Fibroblast of the aortic adventitia (primary cell): Measurements from ENCODE around the gene MAGEB3. TPM values are rescaled to one million over a fixed set of nuclear protein-coding genes. Genes with fewer than 3 reads are reported as not detected.

Experiments
- DNase-seq: peaks from one replicate; pipeline ENCODE4 v3.0.0-alpha.2; 2010; ENCODE audit warnings: low read depth
- H3K4me3 ChIP-seq: 2 replicates; pipeline ENCODE4 v1.5.1; 2011; ENCODE audit warnings: low read depth, mild to moderate bottlenecking, control low read depth, low read length, moderate library complexity
- total RNA-seq: library from RNA; depleted of rRNA; stranded (reverse); fragments of >200 nt; gene quantifications from 2 replicates; pipeline ENCODE4 v1.2.3, GENCODE V29; 2012; ENCODE audit warnings: low replicate concordance
- TF ChIP-seq, protein P1 (sequence below): IDR thresholded peaks from 2 replicates; pipeline ENCODE4 v1.5.1; 2011; ENCODE audit warnings: mild to moderate bottlenecking, low read length, control low read depth, inconsistent platforms; ENCODE audit not compliant: insufficient read depth

MAGEB3 gene
- total RNA-seq, 1 donor = not detected

DNA sequence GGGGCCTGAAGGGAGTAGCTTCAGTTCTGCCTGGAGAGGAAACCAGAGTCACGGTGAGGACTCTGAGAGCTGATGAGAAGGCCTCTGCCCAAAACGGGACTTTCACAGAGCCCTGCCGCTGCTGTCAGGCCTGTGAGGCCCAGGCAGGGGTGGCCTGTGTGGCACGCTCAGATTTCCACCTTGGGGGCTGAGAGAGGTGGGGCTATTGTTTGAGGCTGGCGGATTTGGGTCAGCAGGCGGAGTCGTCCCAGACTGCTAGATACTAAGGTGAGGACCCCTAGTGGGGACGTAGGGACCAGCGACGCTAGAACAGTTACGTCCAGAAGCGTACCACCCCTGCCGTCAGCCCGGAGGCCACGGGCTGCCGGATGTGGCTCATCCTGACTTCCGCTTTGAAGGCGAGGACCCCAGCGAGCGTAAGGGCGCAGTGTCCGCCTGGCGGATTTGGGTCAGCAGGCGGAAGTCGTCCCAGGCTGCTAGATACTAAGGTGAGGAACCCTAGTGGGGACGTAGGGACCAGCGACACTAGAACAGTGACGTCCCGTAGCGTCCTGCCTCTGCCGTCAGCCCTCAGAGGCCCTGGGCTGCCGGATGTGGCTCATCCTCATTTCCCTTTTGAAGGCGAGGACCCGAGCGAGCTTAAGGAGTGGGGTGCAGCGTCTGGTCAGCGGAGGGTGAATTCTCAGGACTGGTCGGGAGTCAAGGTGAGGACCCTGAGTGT is 16.5 kb downstream of the MAGEB3 start, which contains the start of gene MAGEB1:
MAGEB1 (plus strand) TSS at position 378 of the 721 bp plus-strand sequence. CDS start 3,348 bp downstream, outside the sequence.
- TF ChIP-seq, protein P1, sequence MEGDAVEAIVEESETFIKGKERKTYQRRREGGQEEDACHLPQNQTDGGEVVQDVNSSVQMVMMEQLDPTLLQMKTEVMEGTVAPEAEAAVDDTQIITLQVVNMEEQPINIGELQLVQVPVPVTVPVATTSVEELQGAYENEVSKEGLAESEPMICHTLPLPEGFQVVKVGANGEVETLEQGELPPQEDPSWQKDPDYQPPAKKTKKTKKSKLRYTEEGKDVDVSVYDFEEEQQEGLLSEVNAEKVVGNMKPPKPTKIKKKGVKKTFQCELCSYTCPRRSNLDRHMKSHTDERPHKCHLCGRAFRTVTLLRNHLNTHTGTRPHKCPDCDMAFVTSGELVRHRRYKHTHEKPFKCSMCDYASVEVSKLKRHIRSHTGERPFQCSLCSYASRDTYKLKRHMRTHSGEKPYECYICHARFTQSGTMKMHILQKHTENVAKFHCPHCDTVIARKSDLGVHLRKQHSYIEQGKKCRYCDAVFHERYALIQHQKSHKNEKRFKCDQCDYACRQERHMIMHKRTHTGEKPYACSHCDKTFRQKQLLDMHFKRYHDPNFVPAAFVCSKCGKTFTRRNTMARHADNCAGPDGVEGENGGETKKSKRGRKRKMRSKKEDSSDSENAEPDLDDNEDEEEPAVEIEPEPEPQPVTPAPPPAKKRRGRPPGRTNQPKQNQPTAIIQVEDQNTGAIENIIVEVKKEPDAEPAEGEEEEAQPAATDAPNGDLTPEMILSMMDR = no peak
- H3K4me3 ChIP-seq = no peak within 1 kb of the TSS
- no peak for DNase-seq

DNA sequence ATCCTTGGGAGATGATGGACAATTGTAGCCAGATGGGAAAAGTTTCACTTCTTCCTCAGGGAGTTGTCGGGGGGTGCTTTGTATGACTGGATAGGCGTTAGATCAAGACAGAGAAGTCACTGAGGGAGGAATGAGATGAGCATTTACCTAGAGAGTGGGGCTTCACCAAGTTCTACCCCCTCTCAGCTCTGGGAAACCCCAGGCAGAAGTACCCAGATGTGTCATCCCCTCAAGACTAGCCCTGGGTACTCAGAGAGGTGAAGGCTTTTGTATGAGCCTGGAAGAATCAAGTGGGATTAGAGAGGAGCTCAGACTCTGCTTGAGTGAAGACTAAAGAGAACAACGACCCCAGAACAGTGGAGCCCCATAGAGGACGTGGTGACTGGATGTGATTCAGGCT is 18.4 kb downstream of the MAGEB3 start:
- no peak overlapping the region for H3K4me3 ChIP-seq
- TF ChIP-seq, protein P1 = no peak
- DNase-seq = no peak

DNA sequence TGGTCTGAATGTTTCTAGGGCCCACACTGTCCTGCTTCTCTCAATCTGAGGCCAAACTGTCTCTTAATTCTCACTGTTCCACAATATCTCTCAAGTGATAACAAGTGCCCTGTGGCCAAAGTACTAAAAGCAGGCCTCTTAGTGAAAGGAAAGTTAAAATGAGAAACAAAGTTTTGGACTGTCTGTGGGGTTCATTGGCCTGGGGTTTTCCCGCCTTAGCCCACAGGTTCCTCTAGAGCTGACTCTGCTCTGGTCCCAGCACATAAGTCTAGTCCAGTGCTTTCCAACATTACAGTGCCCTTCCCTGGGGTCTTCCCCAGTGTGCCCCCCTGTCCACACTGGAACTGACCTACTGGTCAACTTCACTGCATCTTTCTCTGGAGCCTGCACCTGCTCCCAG is 22.8 kb downstream of the MAGEB3 start:
- DNase-seq = no peak
- TF ChIP-seq, protein P1 = no peak
- H3K4me3 ChIP-seq = no peak overlapping the region

DNA sequence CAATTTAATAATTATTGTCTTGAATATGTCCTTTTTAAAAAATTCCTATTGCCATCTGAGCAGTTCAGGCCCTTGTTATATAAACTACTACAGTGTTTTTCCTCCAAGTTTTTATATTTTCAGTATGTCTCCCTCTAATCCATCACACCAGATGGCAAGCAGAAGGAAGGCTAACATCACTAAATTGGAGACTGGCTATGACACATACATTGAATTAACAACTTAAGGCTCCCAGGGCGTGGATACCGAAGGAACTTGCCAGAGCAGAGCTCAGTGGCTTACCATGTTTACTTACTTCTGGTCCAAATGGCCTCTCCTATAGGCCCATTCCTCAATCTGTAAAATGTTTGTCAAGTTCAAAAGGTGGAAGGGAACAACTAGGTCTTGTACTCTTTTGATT is 29.5 kb downstream of the MAGEB3 start:
- no peak overlapping the region for H3K4me3 ChIP-seq
- no peak for DNase-seq
- TF ChIP-seq, protein P1 = no peak

DNA sequence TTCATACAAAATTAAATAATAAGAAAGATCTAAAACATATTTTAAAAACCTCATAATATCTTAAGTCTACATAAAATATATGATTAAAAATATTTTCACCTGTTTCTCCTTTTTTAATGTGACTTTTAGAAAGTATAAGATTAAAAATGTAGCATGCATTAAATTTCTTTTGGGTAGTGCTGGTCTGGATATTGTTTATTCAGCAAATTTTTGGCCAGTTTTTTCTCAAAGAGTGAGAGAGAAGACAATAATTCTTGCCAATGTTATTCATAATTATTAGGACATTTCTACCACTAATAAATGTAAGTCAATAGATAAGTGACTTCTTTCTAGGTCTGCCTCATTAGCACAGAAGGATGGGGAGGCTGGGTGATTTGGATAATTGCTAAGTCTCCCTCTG is 30.6 kb downstream of the MAGEB3 start:
- H3K4me3 ChIP-seq = no peak overlapping the region
- DNase-seq = no peak
- TF ChIP-seq, protein P1 = no peak

DNA sequence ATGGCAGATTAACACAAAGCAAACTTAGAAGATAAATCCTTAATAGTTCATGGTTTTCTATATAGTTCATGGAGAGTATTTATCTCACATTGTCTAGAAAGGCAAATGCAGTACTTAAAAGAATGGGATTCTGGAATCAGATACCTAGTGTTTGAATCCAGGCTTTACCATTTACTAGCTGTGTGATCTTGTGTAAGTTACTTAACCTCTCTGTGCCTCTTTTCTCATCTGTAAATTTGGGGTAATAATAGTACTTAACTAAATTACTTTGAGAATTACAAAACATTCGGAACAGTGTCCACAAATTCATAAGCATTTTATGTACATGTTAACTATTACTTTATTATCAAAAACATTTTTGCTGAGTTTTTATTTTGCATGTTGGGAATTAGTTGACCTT is 32.3 kb downstream of the MAGEB3 start:
- no peak for DNase-seq
- TF ChIP-seq, protein P1 = no peak
- H3K4me3 ChIP-seq = no peak overlapping the region

DNA sequence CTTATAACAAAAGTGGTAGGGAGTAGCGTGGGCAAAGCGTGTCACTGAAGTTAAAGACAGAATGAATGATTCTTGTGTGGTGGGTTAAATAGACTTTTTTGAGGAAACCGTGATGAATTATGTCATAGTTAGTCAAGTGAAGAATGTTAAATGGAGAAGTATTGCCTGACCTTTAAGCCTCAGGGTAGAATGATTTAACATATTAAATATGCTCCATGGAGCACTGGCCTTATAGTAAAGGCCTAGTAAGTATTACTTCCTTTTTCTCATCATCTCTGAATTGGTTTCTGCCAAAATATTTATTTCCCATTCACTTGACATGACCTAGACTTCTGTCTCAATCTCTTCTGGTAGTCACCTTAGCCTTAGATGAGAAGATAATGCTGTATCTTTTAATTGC is 40.2 kb downstream of the MAGEB3 start:
- H3K4me3 ChIP-seq = no peak overlapping the region

More for the DNA sequence above, 40.2 kb downstream of the MAGEB3 start:
- TF ChIP-seq, protein P1 = no peak
- DNase-seq = no peak
